Right atrium auricular region (tissue), 2 donors: ENCODE results near the gene FEV. TPM values are rescaled to one million over a fixed set of nuclear protein-coding genes. Genes with fewer than 3 reads are reported as not detected.

Source experiments
- DNase-seq: peaks from one replicate; pipeline ENCODE4 v3.0.0-alpha.2; 2019; ENCODE audit warnings: low spot score
- H3K27ac ChIP-seq, 2 donors: fragments of 200-600 bp; sonication (generic); 1 replicate in 1 of 2; 2 replicates in 1 of 2; pipeline ENCODE4 v1.5.1; 2016 to 2019
- H3K27me3 ChIP-seq, 2 donors: fragments of 200-600 bp; sonication (generic); one replicate each; pipeline versions ENCODE4 v1.5.1 to v1.6.0; 2017 to 2019
- H3K36me3 ChIP-seq: fragments of 200-600 bp; sonication (generic); one replicate; pipeline ENCODE4 v1.5.1; 2016
- H3K4me1 ChIP-seq, 2 donors: fragments of 200-600 bp; sonication (generic); one replicate each; pipeline versions ENCODE4 v1.5.1 to v1.6.0; 2017 to 2019
- H3K4me3 ChIP-seq, 2 donors: fragments of 200-600 bp; sonication (generic); 1 replicate in 1 of 2; 2 replicates in 1 of 2; pipeline ENCODE4 v1.5.1; 2017 to 2019; ENCODE audit warnings: mild to moderate bottlenecking in 1 of 2, moderate library complexity in 1 of 2
- H3K9me3 ChIP-seq, 2 donors: fragments of 200-600 bp; sonication (generic); one replicate each; pipeline ENCODE4 v1.5.1; 2019
- total RNA-seq, 2 donors: library from RNA; depleted of rRNA; stranded (reverse); fragments of >200 nt; gene quantifications; one replicate each; pipeline ENCODE4 v1.1.0, GENCODE V29; 2016
- TF ChIP-seq, protein P1 (sequence below), 2 donors: fragments of 200-600 bp; sonication (generic); IDR thresholded peaks; one replicate each; pipeline ENCODE4 v1.5.1; 2019; ENCODE audit warnings: antibody characterized with exemption in 2 of 2

The FEV gene
- total RNA-seq, 2 donors from 2014 or later = not detected

DNA sequence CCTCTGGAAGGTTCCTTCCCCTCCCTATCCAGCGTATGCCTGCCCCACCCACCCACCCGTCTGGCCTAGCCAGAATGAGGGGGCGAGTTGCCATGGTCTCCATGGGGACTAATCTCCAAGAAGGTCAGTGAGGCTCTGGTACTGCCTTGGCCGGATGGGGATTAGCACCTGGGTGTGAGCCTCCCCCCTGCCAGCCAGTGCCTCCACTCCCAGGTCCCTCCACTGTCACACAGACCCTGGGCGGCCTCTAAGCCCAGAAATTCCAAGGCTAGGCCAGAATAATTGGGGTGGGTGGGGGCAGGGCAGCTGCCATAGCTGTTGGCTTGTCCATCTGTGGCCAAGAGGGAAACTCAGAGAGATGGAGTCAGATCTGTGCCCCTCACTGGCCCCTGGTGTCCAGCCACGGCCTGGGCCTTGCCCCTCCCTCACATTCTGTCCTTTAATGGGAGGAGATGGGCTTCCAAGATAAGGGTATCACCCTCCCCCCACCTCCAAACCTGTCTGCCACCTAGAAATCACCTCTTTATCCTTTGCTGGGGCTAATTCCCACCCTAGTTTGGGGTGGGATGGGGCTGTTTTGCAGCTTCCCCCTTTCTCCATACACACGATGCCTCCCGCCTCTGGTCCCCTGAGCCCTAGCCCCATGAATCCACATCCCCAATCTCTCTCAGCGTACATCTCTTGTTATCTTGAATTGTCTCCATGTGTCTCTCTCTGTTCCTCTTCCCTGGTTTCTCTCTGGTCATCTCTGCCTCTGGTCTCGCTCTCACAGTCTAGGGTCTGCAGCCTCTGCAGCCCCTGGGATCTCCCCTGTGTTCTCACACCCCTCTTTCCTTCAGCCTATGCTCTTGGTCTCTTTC lies 14.3 kb upstream of the FEV start:
- TF ChIP-seq, protein P1, sequence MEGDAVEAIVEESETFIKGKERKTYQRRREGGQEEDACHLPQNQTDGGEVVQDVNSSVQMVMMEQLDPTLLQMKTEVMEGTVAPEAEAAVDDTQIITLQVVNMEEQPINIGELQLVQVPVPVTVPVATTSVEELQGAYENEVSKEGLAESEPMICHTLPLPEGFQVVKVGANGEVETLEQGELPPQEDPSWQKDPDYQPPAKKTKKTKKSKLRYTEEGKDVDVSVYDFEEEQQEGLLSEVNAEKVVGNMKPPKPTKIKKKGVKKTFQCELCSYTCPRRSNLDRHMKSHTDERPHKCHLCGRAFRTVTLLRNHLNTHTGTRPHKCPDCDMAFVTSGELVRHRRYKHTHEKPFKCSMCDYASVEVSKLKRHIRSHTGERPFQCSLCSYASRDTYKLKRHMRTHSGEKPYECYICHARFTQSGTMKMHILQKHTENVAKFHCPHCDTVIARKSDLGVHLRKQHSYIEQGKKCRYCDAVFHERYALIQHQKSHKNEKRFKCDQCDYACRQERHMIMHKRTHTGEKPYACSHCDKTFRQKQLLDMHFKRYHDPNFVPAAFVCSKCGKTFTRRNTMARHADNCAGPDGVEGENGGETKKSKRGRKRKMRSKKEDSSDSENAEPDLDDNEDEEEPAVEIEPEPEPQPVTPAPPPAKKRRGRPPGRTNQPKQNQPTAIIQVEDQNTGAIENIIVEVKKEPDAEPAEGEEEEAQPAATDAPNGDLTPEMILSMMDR (IDR thresholded peaks at IDR 0.05) = no peak
- Histone ChIP-seq H3K27ac (no peak overlapping the region), H3K27me3 (peaks cover 21 to 28% of the 10 kb centered on the region in 2 donors)

DNA sequence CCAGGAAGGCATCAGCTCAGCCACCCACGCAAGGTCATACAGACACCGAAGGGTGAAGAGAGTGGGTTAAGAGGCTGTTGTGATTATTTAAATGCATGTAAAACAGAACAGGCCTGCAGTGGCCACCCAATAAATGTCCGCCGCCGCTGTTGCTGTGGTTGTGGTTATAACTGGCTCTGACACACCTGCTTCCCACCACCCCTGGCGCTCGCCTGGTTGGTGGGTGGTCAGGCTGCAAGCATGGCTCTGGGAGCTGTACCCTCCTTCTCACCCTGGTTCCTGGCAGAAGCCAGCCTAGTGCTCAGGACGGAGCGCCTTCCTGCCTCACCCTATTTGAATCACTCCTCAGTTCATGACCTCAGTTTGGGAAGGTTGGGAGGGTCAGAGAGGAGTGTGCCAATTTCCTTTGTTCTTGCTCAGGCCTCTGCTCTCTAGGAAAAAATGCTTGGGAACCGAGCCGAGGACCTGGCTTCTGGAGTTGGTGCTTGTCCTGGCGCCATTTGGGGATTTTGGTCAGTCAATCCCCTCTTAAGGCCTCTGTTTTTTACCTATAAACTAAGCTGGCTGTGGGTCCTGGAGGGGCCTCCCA lies 13.5 kb upstream of the FEV start:
- Histone ChIP-seq H3K9me3 (no peaks in the 10 kb centered on the region), H3K4me1 (peaks cover 3 to 40% of the 10 kb centered on the region in 2 donors), H3K27ac (no peak overlapping the region), H3K4me3 (no peak overlapping the region), H3K27me3 (peaks cover 29 to 33% of the 10 kb centered on the region in 2 donors), H3K36me3 (no peaks in the 10 kb centered on the region)
- DNase-seq = no peak
- TF ChIP-seq, protein P1 (IDR thresholded peaks at IDR 0.05) = no peak

More for the DNA sequence above, 14.3 kb upstream of the FEV start:
- Histone ChIP-seq H3K36me3 (no peaks in the 10 kb centered on the region), H3K4me1 (peaks cover 3 to 34% of the 10 kb centered on the region in 2 donors), H3K4me3 (no peak overlapping the region), H3K9me3 (no peaks in the 10 kb centered on the region)
- DNase-seq = no peak

- no peaks in the 10 kb centered on the region for H3K9me3 ChIP-seq
- H3K36me3 ChIP-seq = no peaks in the 10 kb centered on the region
- no peak for DNase-seq
- no peak overlapping the region for H3K27ac ChIP-seq
- H3K4me3 ChIP-seq = no peak overlapping the region
- H3K4me1 ChIP-seq = peaks cover 3 to 43% of the 10 kb centered on the region in 2 donors
- H3K27me3 ChIP-seq = peaks cover 26 to 33% of the 10 kb centered on the region in 2 donors
- TF ChIP-seq, protein P1 (IDR thresholded peaks at IDR 0.05) = no peak
These were observed 12.7 kb upstream of the FEV start for GRCh38 chr2:218997731-218998130.

- Histone ChIP-seq H3K4me3 (no peak overlapping the region), H3K4me1 (peaks cover 0 to 35% of the 10 kb centered on the region in 2 donors), H3K27me3 (peaks cover 18 to 33% of the 10 kb centered on the region in 2 donors), H3K9me3 (no peaks in the 10 kb centered on the region), H3K27ac (no peak overlapping the region), H3K36me3 (no peaks in the 10 kb centered on the region)
- no peak for DNase-seq
- TF ChIP-seq, protein P1 (IDR thresholded peaks at IDR 0.05) = no peak
These were observed 12.0 kb upstream of the FEV start for GRCh38 chr2:218996937-218997336.

DNA sequence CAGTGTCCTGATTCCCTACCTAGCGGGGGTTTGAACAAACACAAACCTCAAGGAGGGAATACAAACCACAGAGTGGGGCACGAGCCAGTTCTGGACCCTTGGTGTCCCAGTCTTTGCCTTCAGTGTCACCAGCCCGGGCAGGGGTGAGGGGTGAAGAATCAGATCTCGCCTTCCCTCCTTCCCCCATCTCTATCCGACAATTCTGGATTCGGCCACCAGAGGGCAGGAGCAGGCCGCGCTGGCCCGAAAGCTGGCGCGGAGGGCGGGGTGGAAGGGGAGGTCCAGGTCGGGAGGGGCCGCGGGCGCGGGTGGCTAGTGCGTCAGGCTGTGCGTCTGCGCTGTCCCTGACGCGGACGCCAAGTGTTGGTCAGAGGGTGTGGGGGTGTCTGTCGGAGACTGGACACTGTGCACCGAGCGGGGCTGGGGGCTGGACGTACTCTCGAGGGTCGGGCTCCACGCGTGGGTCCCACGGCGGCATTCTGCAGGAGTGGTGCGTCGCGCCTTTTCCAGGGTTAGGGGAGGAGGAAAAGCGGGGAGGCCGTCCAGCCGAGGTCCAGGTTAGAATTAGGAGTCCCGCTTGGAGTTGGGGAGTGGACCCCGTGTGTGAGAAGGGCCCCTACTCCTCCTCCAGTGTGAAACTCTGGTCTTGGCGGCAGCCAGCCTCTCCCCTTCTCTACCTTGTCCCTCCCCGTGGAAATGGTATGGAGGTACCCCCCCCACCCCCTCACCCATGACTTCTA lies 11.2 kb upstream of the FEV start:
- H3K27ac ChIP-seq = peak overlapping the region in 1 of 2 donors; percentile 21
- TF ChIP-seq, protein P1 (IDR thresholded peaks at IDR 0.05) = peak; percentile 80 to 95

More for the DNA sequence above, 11.2 kb upstream of the FEV start:
- peak; percentile 89 for DNase-seq
- H3K27me3 ChIP-seq = peaks cover 16 to 38% of the 10 kb centered on the region in 2 donors
- no peaks in the 10 kb centered on the region for H3K36me3 ChIP-seq
- H3K4me3 ChIP-seq = peak overlapping the region; percentile 15 to 43
- peaks cover 0 to 27% of the 10 kb centered on the region in 2 donors for H3K4me1 ChIP-seq
- no peaks in the 10 kb centered on the region for H3K9me3 ChIP-seq
